HG02759 (cell line): ENCODE data around the gene ADARB2.
"Not testable (repeated sequence)": the region's sequence is repeated elsewhere in the genome, so short reads cannot be mapped to it uniquely, and the experiment has no call there.

Experiments
- ATAC-seq: cut with Tn5 transposase; IDR thresholded peaks from one replicate; pipeline ENCODE4 v1.9.1; 2021; ENCODE audit warnings: mild to moderate bottlenecking, moderate library complexity; ENCODE audit not compliant: unreplicated experiment

Gene ADARB2

DNA sequence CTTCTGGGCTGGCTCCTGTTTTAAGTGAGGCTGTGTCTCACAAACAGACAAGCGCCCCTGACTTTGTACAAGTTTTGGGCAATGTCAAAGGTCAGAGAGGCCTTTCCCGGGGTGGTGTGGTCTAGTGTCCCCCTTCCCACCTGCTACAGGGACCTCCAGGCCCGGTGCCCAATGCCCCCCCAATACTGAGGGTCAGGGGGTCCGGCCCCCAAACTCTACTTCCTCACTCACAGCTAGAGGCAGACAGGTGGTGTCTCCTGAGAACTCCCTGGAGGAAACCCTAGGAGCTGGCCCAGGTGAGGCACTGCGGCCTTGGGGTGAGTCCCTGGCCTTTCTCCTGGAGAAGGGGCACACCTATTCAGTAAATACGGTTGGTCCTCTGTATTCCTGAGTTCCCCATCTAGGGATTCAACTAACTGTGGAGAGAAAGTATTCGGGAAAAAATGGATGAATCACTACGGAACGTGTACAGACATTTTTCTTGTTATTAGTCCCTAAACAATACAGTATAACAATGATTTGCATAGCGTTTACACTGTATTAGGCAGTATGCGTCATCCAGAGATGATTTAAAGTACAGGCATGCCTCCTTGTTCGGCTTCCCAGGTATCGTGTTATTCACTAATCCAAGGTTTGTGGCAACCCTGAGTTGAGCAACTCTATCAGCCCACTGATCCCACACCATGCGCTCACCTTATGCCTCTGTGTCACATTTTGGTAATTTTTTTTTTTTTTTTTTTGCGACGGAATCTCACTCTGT, 373.0 kb downstream of the ADARB2 start:
- no peak for ATAC-seq

DNA sequence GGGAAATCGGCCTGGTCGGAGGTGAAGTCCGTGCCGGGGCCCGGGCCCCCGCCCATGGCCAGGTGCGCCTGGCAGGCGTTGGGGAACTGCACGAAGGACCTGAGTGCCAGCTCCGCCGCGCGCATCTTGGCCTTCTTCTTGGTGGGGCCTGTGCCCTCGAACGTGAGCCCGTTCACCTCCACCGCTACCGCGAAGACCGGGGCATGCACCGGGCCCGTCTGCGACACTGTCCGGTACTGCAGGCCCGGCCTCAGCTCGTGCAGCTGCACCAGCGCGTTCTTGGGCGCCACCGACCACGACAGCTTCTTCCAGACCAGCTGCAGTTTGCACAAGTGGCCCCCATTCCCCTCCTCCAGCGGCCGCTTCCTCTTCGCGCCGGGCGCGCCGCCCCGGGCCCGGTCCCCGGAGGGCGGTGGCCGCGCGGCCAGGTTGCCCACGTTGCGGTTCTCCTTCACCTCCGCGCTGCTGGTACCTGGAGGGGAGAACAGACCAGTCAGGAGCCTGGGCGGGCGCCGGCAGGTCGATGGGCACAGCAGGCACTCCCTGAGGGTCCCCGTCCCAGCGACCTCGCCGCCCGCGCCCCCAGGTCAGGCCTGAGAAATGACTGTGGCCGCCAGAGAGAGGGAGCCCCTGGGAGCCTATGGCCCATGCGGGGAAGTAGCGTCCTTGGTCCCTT, 373.7 kb downstream of the ADARB2 start:
- ATAC-seq = no peak

DNA sequence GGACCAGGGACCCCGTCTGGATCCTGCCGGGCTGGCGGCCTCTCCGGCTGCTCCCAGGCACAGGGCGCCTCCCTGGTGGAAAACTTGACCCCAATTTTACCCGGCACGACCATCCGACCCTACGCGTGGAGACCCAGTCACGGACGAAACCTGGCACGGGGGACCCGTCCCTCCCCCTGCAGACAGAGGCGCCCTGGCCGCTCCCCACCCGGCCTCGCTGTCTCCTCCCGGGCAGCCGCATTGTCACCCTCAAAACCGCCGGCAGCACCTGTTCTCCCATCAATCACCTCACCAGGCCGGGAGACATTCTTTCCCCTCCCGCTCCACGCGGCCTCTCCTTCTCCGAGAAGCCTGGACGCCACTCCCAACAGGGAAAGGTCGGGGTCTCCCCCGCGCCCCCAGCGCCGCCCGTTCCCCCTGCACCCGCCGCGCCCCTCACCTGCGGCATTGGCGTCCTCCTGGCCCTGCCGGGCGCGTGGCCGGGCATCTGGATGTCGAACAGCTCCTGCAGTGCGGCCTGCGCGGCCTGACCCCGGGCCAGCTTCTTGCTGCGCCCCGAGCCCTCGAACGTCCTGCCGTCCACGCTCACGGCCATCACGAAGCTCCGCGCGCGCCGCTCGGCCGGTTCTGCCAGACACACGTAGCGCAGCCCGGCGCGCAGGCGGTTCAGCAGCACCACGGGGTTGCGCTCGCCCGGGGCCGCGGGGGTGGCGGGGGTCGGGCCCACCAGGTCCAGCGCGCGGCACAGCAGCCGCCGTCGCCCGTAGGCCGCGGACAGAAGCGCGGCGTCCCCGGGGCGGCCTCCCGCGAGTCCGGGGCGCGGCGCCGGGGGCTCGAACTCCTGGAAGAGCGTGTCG, 374.5 kb downstream of the ADARB2 start:
- no peak for ATAC-seq

DNA sequence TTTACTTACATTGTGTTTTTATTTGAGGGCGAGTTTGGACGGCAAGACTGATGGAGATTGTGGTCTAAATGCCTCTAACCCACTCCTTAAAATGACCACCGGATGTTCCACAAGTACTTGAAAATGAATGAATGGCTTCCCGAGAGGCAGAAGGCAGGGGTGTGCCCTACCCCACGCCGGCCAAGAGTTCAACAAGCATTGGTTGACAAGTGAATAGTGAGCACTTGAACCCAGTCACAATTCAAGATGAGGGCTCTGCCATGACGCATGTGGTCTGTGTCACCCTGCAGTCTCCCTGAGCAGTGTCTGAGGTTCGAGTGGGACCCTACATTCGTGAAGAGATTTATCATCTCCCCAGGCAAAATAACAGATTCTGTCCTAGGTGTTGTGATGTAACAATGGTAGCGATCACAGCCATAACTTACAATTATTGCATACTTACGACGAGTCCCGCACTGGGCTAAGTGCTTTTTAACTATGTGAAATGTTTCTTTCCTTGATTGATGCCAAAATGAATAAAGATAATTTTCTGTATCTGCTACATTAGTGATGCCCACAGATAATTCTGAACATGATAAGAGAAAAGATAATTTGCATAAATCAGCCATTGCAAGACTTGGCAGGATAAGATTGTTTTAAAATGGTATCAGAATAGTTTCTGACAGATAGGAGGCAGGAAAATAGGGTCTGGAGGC, 375.8 kb downstream of the ADARB2 start:
- no peak for ATAC-seq

DNA sequence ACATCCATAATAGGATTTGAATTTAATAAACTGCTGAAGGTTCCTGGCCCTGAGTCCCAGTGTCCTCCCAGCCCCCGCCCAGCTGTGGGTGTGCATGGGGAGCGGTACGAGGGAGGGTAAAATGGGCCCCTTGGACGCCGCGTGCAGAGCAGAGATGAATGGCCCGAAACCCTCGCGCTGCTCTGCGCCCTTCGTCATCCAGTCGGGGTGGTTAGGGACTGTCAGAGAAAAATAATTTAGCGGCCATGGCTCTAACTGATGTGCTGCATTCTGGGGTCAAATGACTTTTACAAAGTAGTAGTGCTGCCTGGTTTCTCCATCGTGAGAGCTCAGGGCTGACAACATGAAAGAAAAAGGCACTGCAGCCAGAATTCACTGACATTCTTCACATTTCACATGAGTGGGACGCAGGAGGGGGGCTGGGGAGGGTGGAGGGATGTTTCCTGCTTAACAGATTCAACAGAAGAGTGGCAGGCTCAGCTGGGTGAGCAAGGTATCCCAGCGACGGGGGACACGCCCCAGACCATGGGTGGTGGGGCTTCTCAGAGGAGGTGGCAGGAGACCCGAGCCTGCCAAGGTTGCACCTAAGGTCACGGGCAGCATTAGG, 376.7 kb downstream of the ADARB2 start:
- ATAC-seq = no peak

DNA sequence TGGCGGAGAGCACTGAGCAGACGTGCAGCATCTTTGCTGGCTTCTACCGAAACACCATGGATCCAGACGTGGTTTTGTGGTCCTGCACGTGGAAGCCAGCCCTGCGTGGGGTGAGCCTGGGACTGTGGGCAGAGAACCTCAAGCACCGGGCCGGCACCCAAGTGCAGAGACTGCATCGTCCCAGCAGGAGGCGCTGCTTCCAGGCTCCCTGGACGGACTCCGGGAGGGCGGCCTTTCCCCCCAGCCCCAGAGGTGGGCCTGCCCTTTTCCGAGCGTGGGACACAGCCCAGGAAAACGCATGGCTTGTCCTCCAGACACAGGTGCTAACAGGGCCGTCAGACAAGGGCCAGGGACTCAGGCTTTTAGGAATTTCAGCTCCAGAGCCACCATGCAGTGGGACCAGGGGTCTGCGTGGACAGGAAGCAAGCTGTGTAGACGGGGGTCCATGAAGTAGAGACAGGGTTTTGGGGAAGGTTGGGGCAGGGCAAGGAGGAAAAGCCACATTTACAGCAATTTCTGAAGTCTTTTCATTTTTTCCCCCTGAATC, 377.2 kb downstream of the ADARB2 start:
- no peak for ATAC-seq

DNA sequence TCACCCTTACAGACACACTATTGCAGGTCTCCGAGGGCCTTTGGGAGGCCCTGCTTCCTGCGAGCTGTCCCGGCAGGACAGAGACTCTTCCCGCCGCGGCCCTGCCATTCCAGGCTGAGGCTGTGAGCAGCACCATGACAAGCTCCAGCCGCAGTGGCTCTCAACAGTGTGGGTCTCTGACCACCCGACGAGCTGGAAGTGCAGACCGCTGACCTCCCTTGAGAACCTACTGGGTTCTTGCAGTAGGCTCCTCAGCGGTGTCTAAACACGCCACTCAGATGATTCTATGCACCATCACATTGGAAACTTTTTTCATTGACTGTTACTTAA, 377.7 kb downstream of the ADARB2 start:
- ATAC-seq = no peak

DNA sequence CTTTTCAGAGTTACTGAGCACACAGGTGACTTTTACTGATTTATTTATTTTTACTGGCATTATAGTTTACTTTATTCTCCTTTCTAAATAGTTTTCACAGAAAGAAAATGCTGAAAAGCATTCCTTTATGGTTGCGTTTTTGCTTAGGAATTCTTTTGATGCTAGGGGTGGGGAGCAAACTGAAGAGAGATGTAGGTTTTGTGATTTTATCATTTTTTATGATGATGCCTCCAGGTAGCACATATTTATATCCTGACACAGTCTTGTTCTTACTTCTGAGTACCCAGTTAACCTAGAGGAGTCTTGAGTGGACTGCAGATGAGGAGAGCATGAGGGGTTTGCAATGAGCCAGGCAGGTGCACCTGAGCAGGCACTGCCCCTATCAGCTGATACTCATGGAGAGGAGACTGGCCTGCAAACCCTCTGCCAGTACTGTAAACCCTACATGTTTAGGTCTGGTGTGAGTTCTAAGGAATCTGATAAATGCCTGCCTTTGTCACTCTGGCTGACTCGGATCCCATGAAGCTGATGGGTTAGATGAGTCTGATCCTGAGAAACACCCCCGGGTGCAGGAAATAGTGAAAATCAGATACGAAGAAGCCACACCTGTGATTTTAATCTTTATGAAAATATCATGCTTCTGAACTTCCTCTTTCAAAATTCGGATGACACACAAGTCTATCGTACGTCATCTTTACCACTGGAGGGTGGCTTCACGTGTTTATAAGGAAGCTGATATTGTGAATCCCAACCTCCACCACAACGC, 378.3 kb downstream of the ADARB2 start:
- ATAC-seq = no peak

DNA sequence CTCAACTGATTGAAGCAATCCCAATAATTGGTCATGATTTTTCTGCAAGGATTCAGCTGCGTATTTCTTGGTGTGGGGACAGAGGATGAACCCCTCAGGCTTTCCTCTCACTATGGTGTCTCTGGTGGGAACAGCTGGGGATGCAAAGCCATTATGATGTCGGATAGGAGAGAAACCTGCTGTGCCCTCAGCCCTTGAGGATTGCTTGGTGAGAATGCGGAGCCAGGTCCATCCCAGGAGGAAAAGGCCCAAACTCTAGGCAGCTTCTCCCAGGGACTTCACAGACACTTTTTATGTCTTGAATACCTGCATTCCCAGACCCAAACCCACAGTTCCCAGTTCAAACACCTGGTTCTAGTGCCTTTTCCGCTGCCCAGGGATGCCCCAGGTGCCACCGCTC, 379.2 kb downstream of the ADARB2 start:
- no peak for ATAC-seq

DNA sequence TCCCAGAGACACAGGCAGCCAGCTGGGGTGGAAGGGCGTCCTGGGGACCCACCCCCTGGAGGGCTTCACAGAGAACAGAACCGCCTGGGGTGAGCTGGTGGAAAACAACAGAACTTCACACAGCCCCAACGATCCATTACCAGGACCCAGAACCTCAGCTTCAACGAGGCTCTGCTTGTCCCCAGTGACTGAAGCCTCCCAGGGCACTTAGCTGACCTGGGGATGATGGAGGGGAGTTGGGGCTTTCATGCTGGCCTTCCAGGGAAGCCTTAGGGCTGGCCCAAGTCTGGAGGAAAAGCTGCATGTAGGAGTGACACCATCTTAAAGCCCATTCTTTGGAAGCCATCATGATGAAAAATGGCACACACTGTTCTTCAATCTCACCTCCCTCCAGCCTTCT, 381.0 kb downstream of the ADARB2 start:
- no peak for ATAC-seq

DNA sequence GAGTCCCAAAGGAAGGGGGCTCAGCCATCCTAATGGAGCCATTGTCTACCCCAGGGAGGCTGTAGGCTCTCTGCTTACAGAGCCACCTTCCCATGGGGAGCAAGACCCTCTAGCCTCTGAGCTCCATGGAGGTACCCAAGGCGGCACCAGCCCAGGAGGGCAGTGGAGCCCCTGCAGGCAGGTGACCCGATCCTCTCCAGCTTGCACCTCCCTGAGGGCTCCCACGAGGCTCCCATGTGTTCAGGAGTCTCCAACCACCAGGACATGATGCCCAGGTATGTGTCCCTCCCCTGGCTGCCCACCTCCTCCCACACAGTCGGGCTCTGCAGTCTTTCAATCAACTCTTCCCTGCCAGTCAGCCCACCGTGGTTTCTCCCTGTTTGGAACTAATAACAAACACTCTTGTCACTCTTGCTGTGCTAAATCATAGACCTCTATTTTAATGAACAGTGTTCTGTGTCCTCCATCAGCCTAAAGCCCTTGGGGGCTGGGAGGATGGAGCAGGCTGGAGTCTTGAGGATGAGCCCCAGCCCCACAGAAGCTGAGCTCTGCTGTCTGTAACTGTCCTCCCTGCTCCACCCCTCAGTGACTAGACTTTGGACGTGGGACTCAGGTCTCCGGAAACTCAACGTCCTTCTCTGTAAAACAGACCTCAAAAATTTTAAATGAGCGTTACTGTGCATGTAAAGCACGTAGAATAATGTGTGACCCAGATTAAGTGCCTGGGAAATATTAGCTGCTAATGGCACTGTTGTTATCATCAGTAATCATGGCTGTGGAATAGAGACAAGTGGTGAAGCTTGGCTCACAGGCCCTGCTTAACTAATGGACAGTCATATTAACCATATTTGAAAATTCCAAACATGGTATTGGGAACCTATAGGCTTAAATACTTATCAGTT, 382.3 kb downstream of the ADARB2 start:
- no peak for ATAC-seq

DNA sequence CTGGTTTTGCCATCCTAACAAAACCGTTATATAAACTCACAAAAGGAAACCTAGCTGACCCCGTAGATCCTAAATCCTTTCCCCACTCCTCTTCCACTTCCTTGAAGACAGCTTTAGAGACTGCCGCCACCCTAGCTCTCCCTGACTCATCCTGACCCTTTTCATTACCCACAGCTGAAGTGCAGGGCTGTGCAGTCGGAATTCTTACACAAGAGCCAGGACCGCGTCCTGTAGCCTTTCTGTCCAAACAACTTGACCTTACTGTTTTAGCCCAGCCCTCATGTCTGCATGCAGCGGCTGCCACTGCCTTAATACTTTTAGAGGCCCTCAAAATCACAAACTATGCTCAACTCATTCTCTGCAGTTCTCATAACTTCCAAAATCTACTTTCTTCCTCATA, 385.0 kb downstream of the ADARB2 start:
- not testable (repeated sequence) for ATAC-seq

DNA sequence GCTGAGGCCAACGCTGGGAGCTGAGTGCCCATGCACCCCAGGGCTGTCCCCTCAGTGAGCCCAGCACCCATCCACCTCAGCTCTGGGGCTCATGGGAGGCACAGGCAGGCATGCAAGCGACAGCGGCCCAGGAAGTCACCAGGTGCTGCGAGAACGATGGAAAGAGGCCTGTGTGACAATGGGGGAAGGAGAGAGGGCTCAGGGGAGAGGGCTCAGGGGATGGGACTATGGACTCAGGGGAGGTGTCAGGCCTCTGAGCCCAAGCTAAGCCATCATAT, 388.6 kb downstream of the ADARB2 start:
- no peak for ATAC-seq

DNA sequence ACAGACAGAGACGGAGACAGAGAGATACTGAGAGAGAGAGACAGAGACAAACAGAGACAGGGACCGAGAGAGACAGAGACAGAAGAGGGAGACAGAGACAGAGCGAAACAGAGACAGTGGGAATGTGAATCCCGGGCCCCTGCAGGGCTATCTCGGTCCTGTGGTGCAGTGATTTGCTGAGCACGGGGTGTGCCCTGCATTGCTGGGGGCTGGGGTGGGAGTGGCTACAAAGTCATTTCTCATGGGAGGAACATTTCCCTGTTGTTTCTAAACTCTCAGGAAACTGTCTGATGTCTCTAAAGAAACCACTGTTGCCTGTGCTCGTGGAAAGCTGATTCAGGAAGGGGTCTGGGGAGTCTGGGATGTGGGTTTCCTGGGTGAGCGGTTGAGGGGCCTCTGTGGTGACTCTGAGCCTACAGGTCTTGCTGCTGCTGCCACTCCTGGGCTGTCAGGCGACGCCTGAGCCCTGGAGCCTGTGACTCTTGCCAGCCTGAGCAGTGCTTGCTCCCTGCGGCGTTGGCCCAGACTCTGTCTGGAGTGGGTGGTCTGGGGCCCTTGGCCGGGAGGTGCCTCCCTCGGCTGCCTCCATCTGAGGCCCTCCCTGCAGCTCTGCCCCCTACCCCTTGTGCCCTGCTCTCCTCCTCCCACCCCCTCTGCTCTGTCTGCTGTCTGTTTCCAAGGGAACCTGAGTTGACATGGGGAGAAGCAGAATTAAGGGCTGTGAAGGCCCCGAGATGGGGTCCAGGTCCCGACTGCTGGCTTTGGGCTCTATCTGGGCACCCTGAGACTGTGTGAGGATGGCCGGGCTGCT, 389.2 kb downstream of the ADARB2 start:
- ATAC-seq = no peak

DNA sequence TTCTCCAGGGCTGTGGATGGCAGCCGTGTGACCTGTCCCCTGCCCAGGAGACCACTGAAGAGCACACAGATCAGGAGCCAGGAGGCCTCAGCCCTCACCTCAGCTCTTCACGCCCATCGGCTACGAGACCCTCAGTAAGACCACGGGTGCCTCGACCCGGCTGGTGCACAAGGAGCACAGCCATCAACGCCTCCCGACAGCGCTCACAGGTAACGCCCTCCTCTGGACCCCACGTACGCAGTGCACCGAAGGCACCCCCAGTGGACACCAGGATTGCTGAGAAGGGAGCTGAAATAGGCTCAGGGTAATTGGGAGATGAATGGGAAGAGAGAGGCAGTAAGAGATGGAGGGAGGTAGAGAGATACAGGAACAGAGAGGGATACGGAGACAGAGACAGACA, 389.8 kb downstream of the ADARB2 start:
- ATAC-seq = no peak

DNA sequence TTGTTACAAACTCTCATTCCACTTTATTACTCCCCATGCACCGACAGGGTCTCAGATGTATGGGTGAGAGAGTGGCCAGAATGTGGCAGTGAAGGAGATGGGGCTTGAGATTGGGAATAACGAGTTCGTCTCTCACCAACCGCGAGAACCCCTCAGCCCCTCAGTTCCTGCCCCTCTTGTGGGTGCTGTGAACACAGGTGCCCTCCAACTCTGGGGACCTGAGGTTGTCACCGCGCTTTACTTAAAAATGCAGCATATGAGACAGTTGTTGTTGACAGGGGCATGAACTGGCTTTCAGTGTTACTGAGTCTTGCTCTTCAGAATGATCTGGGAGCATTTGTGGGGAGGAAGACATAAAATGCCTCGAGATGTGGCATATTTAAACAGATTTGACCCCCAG, 391.1 kb downstream of the ADARB2 start:
- ATAC-seq = no peak

DNA sequence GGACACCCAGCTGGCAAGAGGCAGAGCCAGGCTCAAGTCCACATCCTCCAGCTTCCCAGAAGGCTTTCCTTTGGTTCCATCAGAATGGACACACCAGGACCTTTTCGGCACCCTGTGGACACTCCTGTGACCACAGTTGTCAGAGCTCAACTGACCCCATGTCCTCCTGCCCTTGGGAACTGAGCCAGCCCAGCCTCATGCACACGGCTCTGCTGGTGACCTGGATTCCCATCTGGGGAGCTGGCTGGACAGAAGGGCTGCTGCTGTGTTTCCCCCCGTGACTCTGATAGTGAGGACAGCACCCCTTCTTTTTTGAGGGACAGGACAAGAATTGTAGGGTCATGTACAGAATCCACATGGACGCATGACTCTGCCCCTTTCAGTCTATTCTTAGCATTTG, 392.0 kb downstream of the ADARB2 start:
- ATAC-seq = no peak

DNA sequence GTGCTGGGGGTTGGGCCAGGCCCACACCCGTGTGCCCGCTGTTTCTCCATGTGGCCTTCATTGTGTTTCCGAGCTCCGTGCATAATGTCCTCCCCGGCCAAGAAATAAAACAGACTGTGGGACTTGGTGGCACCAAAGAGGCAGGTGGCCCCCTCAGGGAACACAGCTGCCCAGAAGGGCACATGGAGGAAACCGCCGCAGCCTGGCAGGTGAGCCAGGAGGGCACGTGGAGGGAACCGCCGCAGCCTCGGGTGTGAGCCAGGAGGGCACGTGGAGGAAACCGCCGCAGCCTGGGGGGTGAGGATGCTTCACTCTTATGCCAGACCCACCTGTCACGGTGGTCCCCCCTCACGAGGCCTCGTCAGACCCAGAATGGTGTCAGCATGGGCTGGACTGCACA, 392.5 kb downstream of the ADARB2 start:
- ATAC-seq = no peak
